ENCODE results near the gene RNF14. TPM values are rescaled to one million over a fixed set of nuclear protein-coding genes. Genes with fewer than 3 reads are reported as not detected.

RNF14 gene
- total and polyA plus RNA-seq, 9 of the 15 experiments (the other 6 are each of a cell fraction or from before 2014, with no cell fraction given), result 36.3 to 140 (median 75.1) TPM

DNA sequence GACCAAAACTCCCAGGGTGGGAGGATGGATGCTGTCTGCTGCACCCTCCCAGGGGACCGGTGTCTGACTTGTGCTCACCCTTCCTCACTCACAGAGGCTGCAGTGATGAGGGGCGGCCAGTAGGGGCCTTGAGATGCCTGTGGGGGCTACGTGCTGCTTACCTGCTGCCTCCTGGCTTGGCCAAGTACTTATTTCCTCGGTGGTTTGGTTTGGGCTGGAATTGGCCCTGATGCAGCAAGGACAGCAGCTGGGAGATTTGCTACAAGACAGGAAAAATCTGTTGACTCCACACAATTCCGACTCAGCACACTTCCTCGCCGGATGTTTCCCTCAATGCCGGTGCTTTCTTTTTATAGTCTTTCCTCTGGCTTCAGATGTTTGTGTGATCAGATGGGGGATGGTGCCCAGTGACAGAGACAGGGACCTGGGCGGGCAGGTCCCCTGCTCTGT is 17.5 kb upstream of the RNF14 start (continued):
- TF ChIP-seq ZNF263 (CRISPR knock-in tag; IDR thresholded peaks at IDR 0.05; ENCODE audit: borderline replicate concordance) (no peak), SMAD2 (IDR thresholded peaks at IDR 0.05; ENCODE audit: low read depth, low read length) (no peak)

DNA sequence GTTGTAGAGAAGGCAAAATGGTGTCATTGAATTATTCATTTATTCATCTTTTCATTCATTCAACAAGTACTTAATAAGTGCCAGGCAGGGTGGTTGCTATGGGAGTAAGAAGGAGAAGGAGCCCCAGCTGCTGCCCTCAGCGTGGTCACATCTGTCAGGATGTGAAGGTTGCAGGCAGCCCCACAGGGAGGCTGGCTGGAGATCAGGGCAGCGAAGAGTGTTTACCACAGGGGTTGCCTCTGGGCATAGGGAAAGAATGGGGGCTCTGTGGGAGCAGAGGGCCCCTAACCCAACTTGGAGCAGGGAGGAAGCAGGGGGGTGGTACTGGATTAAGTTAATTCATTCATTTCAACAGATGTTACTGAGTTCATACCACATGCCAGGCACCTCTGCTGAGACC is 16.9 kb upstream of the RNF14 start:
- no TSS peak for BruUV-seq (replicated peaks)

More for the DNA sequence above, 16.9 kb upstream of the RNF14 start:
- POLR2A ChIA-PET, result no interaction called here
- H3K9me3 ChIP-seq (replicated peaks; ENCODE audit: control insufficient read depth, insufficient read depth, low read depth, low read length), result no peaks in the 10 kb centered on the region
- intact Hi-C loops (cut with micrococcal nuclease) (no loop called here), in situ Hi-C loops (cut with MboI) (no loop called here)
- H3K4me1 ChIP-seq (replicated peaks in 1 of 2; ENCODE audit: control insufficient read depth in 2 of 2, insufficient read depth in 2 of 2, low read length in 2 of 2), result no peaks in the 10 kb centered on the region; a peak in 1 of 5 replicates
- no peak for ATAC-seq
- CTCF ChIA-PET (ENCODE audit: low intra/inter-chr PET ratio), result no interaction called here
- no peaks in the 10 kb centered on the region for H3K9me1 ChIP-seq (ENCODE audit: control insufficient read depth, insufficient read depth, low read length)
- TF ChIP-seq TCFL5 (CRISPR knock-in tag; conservative IDR thresholded peaks at IDR 0.05) (no peak), SMARCB1 (IDR thresholded peaks at IDR 0.05; ENCODE audit: insufficient read length, low read depth) (no peak), RAD51 (IDR thresholded peaks at IDR 0.05; ENCODE audit: borderline replicate concordance, low read depth) (no peak), TEAD4 (IDR thresholded peaks at IDR 0.05; ENCODE audit: low read length) (no peak), TEAD4 (CRISPR knock-in tag; IDR thresholded peaks at IDR 0.05; ENCODE audit: borderline replicate concordance) (no peak), CHD1 (IDR thresholded peaks at IDR 0.05; ENCODE audit: low read length) (no peak), CEBPB (tag; IDR thresholded peaks at IDR 0.05) (no peak), ZNF561 (CRISPR knock-in tag; conservative IDR thresholded peaks at IDR 0.05) (no peak), PHF20 (IDR thresholded peaks at IDR 0.05; ENCODE audit: partially characterized antibody) (no peak), ZNF695 (CRISPR knock-in tag; IDR thresholded peaks at IDR 0.05) (no peak)
- peaks cover 4% of the 10 kb centered on the region; the same call in 1 of the 2 replicates for H4K20me1 ChIP-seq (replicated peaks; ENCODE audit: control insufficient read depth, insufficient read depth, low read length)
- no peak overlapping the region for H3K27ac ChIP-seq (ENCODE audit: extremely low read depth, low read depth, low read length)
- H3K4me3 ChIP-seq, result no peak overlapping the region
- H3K79me2 ChIP-seq (ENCODE audit: control insufficient read depth, insufficient read depth, low read length), result no peaks in the 10 kb centered on the region
- H3K4me2 ChIP-seq (ENCODE audit: insufficient read depth, low read length), result no peak overlapping the region
- H2AFZ ChIP-seq (ENCODE audit: low read depth, low read length), result no peak overlapping the region
- H3K36me3 ChIP-seq (ENCODE audit: control insufficient read depth, insufficient read depth, low read length), result no peaks in the 10 kb centered on the region
- no peak for FAIRE-seq
- no peak overlapping the region for H3K9ac ChIP-seq (ENCODE audit: insufficient read depth in 1 of 2, low read depth in 2 of 2, low read length in 2 of 2)
- peaks cover 20 to 53% of the 10 kb centered on the region in 2 experiments; a peak in 4 of 5 replicates for H3K27me3 ChIP-seq (ENCODE audit: control insufficient read depth in 2 of 2, insufficient read depth in 2 of 2, low read length in 2 of 2)
- WGBS (ENCODE audit: insufficient coverage, low coverage, missing lambda C conversion rate), result 29% methylated on average over 2 of the region's 2 CpGs
- DNase-seq (ENCODE audit: extremely low read depth in 1 of 4, low spot score in 3 of 4), result no peak

Measured in K562 (cell line).